Keratinocyte (primary cell): Measurements from ENCODE around the gene SMURF2. TPM values are rescaled to one million over a fixed set of nuclear protein-coding genes. Genes with fewer than 3 reads are reported as not detected.
A peak's percentile ranks its signal among the peaks of the same experiment; 100 is the strongest.

Source experiments
- DNase-seq: peaks from one replicate; pipeline ENCODE4 v3.0.0-alpha.2; 2011; ENCODE audit warnings: low read depth, missing footprints, low spot score
- FAIRE-seq: peaks from 2 replicates; lab custom pipeline; 2011; peaks lifted over from hg19 to GRCh38; lab: Jason Lieb, UNC
- H2AFZ ChIP-seq: 2 replicates; pipeline ENCODE4 v1.6.0; 2012; ENCODE audit warnings: low read length, control low read depth, inconsistent platforms; ENCODE audit not compliant: control insufficient read depth
- H3K27ac ChIP-seq: 2 replicates; pipeline ENCODE4 v1.5.1; 2011; ENCODE audit warnings: low read length; ENCODE audit not compliant: control insufficient read depth, insufficient read depth
- H3K27me3 ChIP-seq: 3 replicates; pipeline ENCODE4 v1.6.0; 2011; ENCODE audit warnings: low read length; ENCODE audit not compliant: control insufficient read depth, insufficient read depth; ENCODE audit errors: extremely low read depth
- H3K36me3 ChIP-seq, 2 experiments: 2 replicates in 1 of 2; 3 replicates in 1 of 2; pipeline ENCODE4 v1.5.1; 2011; ENCODE audit warnings: low read length in 2 of 2, mild to moderate bottlenecking in 1 of 2; ENCODE audit not compliant: control insufficient read depth in 2 of 2, insufficient read depth in 2 of 2; ENCODE audit errors: extremely low read depth in 1 of 2
- H3K4me1 ChIP-seq: 3 replicates; pipeline ENCODE4 v1.5.1; 2011; ENCODE audit warnings: low read length; ENCODE audit not compliant: control insufficient read depth, insufficient read depth; ENCODE audit errors: extremely low read depth
- H3K4me2 ChIP-seq: 3 replicates; pipeline ENCODE4 v1.6.0; 2011; ENCODE audit warnings: low read depth, low read length; ENCODE audit not compliant: control insufficient read depth, insufficient read depth; ENCODE audit errors: extremely low read depth
- H3K4me3 ChIP-seq, 3 experiments: fragments of 200-600 bp in 1 of 3; sonication (generic) in 1 of 3; 2 replicates in 2 of 3; 3 replicates in 1 of 3; pipeline ENCODE4 v1.5.1; 2011 to 2016; ENCODE audit warnings: low read length in 3 of 3, mild to moderate bottlenecking in 3 of 3, control low read depth in 2 of 3, inconsistent platforms in 1 of 3, low read depth in 1 of 3, mixed read lengths in 1 of 3, mixed run types in 1 of 3, moderate library complexity in 1 of 3; ENCODE audit not compliant: control insufficient read depth in 2 of 3, insufficient read depth in 2 of 3; ENCODE audit errors: extremely low read depth in 1 of 3
- H3K79me2 ChIP-seq: 2 replicates; pipeline ENCODE4 v1.6.0; 2012; ENCODE audit warnings: low read length; ENCODE audit not compliant: control insufficient read depth, insufficient read depth
- H3K9ac ChIP-seq: 3 replicates; pipeline ENCODE4 v1.6.0; 2011; ENCODE audit warnings: low read length; ENCODE audit not compliant: control insufficient read depth, insufficient read depth; ENCODE audit errors: extremely low read depth
- H3K9me1 ChIP-seq: 3 replicates; pipeline ENCODE4 v1.6.0; 2011; ENCODE audit warnings: low read length; ENCODE audit not compliant: control insufficient read depth, insufficient read depth; ENCODE audit errors: extremely low read depth
- H3K9me3 ChIP-seq: 2 replicates; pipeline ENCODE4 v1.5.1; 2012; ENCODE audit warnings: low read depth, low read length; ENCODE audit not compliant: control insufficient read depth
- H4K20me1 ChIP-seq: 3 replicates; pipeline ENCODE4 v1.6.0; 2011; ENCODE audit warnings: low read length; ENCODE audit not compliant: control insufficient read depth, insufficient read depth; ENCODE audit errors: extremely low read depth
- EZH2 ChIP-seq: IDR thresholded peaks from one replicate; pipeline ENCODE4 v1.6.1; 2012; ENCODE audit warnings: inconsistent platforms, mild to moderate bottlenecking, low read length, moderate library complexity
- dilution Hi-C: fragments of 300-500 bp; cut with MboI; formaldehyde crosslinking; loops from one replicate; pipeline ENCODE4 v1.7.0; 2020; ENCODE audit warnings: low sequenced_read_pairs; ENCODE audit not compliant: extremely low pct_ligation_motif_present
- polyA plus RNA-seq, 5 experiments: library from polyadenylated mRNA; depleted of rRNA in 3 of 5; stranded (reverse) in 3 of 5; stranded (forward) in 1 of 5; unstranded in 1 of 5; fragments of >200 nt; gene quantifications; 1 replicate in 1 of 5; 2 replicates in 3 of 5; 3 replicates in 1 of 5; pipeline versions ENCODE4 v1.2.1 to v1.2.3, GENCODE V29; 2011 to 2012; ENCODE audit warnings: missing spikeins in 2 of 5, low read depth in 1 of 5, low replicate concordance in 1 of 5
- TF ChIP-seq, protein P1 (sequence below), 3 experiments: IDR thresholded peaks in 1 of 3; conservative IDR thresholded peaks in 1 of 3; optimal IDR thresholded peaks in 1 of 3; 2 replicates in 2 of 3; 3 replicates in 1 of 3; pipeline versions ENCODE3 to v1.5.1; 2011; ENCODE audit warnings: low read length in 3 of 3, mild to moderate bottlenecking in 3 of 3, moderate library complexity in 2 of 3, control low read depth in 1 of 3, inconsistent platforms in 1 of 3; ENCODE audit not compliant: insufficient read depth in 2 of 3; ENCODE audit errors: extremely low read depth in 1 of 3

SMURF2 gene
- polyA plus RNA-seq, 1 donor (not counting 4 experiments of a cell fraction or from before 2014, with no cell fraction given): 128 TPM

- Histone ChIP-seq H3K9ac (peak overlapping the region; percentile 22), H3K4me1 (peaks cover 41% of the 10 kb centered on the region), H3K36me3 (peaks cover 3 to 23% of the 10 kb centered on the region in 2 experiments), H4K20me1 (peaks cover 84% of the 10 kb centered on the region), H3K4me2 (no peak overlapping the region), H3K27me3 (no peaks in the 10 kb centered on the region), H3K4me3 (no peak overlapping the region), H3K27ac (no peak overlapping the region), H3K79me2 (peaks cover 100% of the 10 kb centered on the region), H3K9me1 (peaks cover 7% of the 10 kb centered on the region), H3K9me3 (no peaks in the 10 kb centered on the region), H2AFZ (no peak overlapping the region)
- DNase-seq (no peak), FAIRE-seq (no peak)
- no peak for TF ChIP-seq EZH2
- TF ChIP-seq, protein P1, sequence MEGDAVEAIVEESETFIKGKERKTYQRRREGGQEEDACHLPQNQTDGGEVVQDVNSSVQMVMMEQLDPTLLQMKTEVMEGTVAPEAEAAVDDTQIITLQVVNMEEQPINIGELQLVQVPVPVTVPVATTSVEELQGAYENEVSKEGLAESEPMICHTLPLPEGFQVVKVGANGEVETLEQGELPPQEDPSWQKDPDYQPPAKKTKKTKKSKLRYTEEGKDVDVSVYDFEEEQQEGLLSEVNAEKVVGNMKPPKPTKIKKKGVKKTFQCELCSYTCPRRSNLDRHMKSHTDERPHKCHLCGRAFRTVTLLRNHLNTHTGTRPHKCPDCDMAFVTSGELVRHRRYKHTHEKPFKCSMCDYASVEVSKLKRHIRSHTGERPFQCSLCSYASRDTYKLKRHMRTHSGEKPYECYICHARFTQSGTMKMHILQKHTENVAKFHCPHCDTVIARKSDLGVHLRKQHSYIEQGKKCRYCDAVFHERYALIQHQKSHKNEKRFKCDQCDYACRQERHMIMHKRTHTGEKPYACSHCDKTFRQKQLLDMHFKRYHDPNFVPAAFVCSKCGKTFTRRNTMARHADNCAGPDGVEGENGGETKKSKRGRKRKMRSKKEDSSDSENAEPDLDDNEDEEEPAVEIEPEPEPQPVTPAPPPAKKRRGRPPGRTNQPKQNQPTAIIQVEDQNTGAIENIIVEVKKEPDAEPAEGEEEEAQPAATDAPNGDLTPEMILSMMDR (optimal IDR thresholded peaks at IDR 0.05 in 1 of 3, IDR thresholded peaks at IDR 0.05 in 1 of 3, conservative IDR thresholded peaks at IDR 0.05 in 1 of 3; ENCODE audit: extremely low read depth in 1 of 3, insufficient read depth in 2 of 3, low read length in 3 of 3): no peak
- dilution Hi-C loops: no loop called here
These were observed 29.9 kb downstream of the SMURF2 start for GRCh38 chr17:64632194-64632593.

DNA sequence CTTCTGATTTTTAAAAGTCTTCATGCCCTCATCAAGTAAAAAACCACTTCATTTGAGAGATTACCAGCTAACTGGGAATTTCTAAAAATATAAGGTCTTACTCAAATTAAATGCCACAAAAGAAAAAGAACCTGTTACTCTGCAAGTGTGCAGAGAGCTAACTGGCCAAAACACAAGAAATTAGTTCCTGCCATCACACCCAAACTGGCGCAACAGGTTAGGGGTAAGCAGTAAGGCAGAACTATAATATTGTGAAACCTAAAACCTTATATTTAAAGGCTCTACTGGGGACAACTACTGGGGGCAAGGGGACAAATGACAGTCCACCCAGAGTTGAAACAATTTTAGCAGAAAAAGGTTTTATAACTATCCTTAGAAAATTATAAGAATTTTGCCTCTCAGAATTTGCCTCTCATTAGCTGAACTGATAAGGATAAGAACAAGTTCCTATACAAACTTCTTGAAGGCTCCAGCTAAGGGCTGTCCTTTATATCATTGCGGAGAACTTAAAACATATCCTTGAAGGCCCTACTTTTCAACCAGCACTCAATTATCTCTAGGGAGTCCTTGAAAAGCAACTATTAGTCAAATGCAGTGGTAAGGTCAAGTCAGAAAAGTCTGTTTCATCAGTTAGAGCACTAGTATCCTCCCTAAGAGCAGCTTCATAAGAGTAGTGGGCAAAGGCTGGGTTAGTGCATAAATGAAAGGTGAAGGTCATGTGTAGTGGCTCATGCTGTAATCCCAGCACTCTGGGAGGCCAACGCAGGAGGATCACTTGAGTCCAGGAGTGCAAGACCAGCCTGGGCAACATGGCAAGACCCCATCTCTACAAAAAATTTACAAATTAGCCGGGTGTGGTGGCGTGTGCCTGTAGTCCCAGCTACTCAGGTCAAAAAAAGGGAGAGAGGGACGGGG, 31.5 kb downstream of the SMURF2 start:
- Histone ChIP-seq H3K4me3 (no peak overlapping the region), H3K4me2 (no peak overlapping the region), H3K36me3 (peaks cover 3 to 25% of the 10 kb centered on the region in 2 experiments), H4K20me1 (peaks cover 91% of the 10 kb centered on the region), H3K4me1 (peaks cover 41% of the 10 kb centered on the region), H3K9ac (no peak overlapping the region), H2AFZ (no peak overlapping the region), H3K9me3 (no peaks in the 10 kb centered on the region), H3K9me1 (peaks cover 7% of the 10 kb centered on the region), H3K27ac (no peak overlapping the region), H3K27me3 (no peaks in the 10 kb centered on the region), H3K79me2 (peaks cover 100% of the 10 kb centered on the region)
- DNase-seq (no peak), FAIRE-seq (no peak)
- no peak for TF ChIP-seq EZH2
- TF ChIP-seq, protein P1 (optimal IDR thresholded peaks at IDR 0.05 in 1 of 3, IDR thresholded peaks at IDR 0.05 in 1 of 3, conservative IDR thresholded peaks at IDR 0.05 in 1 of 3; ENCODE audit: extremely low read depth in 1 of 3, insufficient read depth in 2 of 3, low read length in 3 of 3): no peak
- dilution Hi-C loops: no loop called here
